GM19023 (cell line): ENCODE measurements around the gene ADORA1.

Source experiments
- ATAC-seq: cut with Tn5 transposase; IDR thresholded peaks from one replicate; pipeline ENCODE4 v1.9.1; 2021; ENCODE audit warnings: mild to moderate bottlenecking, moderate library complexity; ENCODE audit not compliant: unreplicated experiment

Gene ADORA1

GRCh38 chr1:203182387-203182953, 54.9 kb downstream of the ADORA1 start:
- no peak for ATAC-seq

- ATAC-seq: no peak
Observed at GRCh38 chr1:203183828-203184227, 56.3 kb downstream of the ADORA1 start.

- ATAC-seq: no peak
Observed at GRCh38 chr1:203184467-203184866, 56.9 kb downstream of the ADORA1 start.

- no peak for ATAC-seq
Observed at GRCh38 chr1:203185061-203185461, 57.5 kb downstream of the ADORA1 start.

- ATAC-seq: no peak
Observed at GRCh38 chr1:203185585-203185984, 58.1 kb downstream of the ADORA1 start.

- no peak for ATAC-seq
Observed at GRCh38 chr1:203186091-203186445, 58.5 kb downstream of the ADORA1 start.

- no peak for ATAC-seq
Observed at GRCh38 chr1:203186446-203187303, 59.1 kb downstream of the ADORA1 start, which contains the start of gene CHI3L1. CHI3L1 (minus strand) TSS chr1:203186704; CDS start chr1:203186623, 81 bp downstream.

- ATAC-seq: no peak
Observed at GRCh38 chr1:203187304-203187685, 59.8 kb downstream of the ADORA1 start.

- no peak for ATAC-seq
Observed at GRCh38 chr1:203187689-203188264, 60.3 kb downstream of the ADORA1 start.

- no peak for ATAC-seq
Observed at GRCh38 chr1:203188686-203189232, 61.2 kb downstream of the ADORA1 start.

GRCh38 chr1:203189951-203190352, 62.4 kb downstream of the ADORA1 start:
- no peak for ATAC-seq

GRCh38 chr1:203190949-203191348, 63.4 kb downstream of the ADORA1 start:
- no peak for ATAC-seq

- no peak for ATAC-seq
Observed at GRCh38 chr1:203196371-203196770, 68.8 kb downstream of the ADORA1 start.

GRCh38 chr1:203197625-203198024, 70.1 kb downstream of the ADORA1 start:
- no peak for ATAC-seq

GRCh38 chr1:203199002-203199401, 71.5 kb downstream of the ADORA1 start:
- ATAC-seq: no peak

- ATAC-seq: no peak
Observed at GRCh38 chr1:203199481-203199815, 71.9 kb downstream of the ADORA1 start.

- ATAC-seq: no peak
Observed at GRCh38 chr1:203199816-203200571, 72.5 kb downstream of the ADORA1 start.

GRCh38 chr1:203200916-203201315, 73.4 kb downstream of the ADORA1 start:
- ATAC-seq: no peak

- no peak for ATAC-seq
Observed at GRCh38 chr1:203201516-203202205, 74.1 kb downstream of the ADORA1 start.

- no peak for ATAC-seq
Observed at GRCh38 chr1:203202431-203203245, 75.1 kb downstream of the ADORA1 start.
